Stimulated activated CD8-positive, alpha-beta memory T cell treated with anti-CD3 and anti-CD28 coated beads, Interleukin-12 subunit alpha, Interleukin-12 subunit beta, amount 100 ng/mL, for 1 hour (primary cell): ENCODE measurements around the gene MSL1.

Source experiments
- DNase-seq: peaks from one replicate; pipeline ENCODE4 v3.0.0-alpha.2; 2020; ENCODE audit warnings: low read depth

The MSL1 gene, protein sequence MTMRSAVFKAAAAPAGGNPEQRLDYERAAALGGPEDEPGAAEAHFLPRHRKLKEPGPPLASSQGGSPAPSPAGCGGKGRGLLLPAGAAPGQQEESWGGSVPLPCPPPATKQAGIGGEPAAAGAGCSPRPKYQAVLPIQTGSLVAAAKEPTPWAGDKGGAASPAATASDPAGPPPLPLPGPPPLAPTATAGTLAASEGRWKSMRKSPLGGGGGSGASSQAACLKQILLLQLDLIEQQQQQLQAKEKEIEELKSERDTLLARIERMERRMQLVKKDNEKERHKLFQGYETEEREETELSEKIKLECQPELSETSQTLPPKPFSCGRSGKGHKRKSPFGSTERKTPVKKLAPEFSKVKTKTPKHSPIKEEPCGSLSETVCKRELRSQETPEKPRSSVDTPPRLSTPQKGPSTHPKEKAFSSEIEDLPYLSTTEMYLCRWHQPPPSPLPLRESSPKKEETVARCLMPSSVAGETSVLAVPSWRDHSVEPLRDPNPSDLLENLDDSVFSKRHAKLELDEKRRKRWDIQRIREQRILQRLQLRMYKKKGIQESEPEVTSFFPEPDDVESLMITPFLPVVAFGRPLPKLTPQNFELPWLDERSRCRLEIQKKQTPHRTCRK

DNA sequence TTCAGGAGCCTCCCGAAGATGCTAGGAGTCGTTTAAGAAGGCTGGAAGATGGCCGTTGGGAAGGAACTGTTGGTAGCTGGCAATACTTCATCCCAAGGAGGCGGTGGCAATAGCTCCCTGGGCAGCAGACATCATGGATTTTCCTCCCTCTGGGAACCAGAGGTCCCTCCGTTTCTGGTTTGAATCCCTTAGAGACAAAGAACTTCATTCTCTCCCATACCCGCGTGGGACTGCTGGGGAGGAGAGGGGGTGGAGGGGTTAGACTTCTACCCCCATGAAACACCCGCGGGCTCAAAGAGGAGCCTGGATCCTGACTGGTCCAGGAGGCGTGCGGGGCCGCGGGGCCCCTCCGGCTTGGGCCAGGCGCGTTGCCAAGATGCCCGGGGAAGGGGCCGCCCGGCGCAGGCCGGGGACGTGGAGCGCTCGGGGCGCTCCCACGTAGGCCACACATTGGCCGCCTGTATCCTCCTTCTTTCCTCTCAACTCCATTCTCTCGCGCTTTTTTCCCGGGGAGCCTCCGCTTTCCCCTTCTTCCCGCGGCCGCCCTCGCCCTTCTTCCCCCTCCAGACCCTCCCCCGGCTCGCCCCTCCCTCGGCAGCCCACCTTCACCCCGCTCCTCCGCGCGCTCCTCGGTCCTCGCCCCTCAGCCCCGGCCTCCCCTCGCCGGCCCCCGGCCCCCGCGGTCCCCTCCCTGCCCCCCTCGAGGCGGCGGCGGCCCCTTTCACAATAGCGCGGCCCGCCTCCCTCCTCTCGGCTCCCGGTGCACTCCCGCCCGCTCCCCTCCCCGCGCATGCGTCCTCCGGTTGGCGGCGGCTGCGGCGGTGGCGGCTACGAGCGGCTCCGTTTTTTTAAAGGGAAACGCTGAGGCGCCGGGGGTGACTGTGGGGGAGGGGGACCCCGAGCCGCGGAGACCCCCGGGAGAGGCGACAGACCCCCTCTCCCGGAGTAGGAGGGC, at the start of gene MSL1:
MSL1 (plus strand) TSS at position 791 of the 955 bp plus-strand sequence. CDS start 642 bp downstream, outside the sequence.
- DNase-seq, result peak; percentile 77

DNA sequence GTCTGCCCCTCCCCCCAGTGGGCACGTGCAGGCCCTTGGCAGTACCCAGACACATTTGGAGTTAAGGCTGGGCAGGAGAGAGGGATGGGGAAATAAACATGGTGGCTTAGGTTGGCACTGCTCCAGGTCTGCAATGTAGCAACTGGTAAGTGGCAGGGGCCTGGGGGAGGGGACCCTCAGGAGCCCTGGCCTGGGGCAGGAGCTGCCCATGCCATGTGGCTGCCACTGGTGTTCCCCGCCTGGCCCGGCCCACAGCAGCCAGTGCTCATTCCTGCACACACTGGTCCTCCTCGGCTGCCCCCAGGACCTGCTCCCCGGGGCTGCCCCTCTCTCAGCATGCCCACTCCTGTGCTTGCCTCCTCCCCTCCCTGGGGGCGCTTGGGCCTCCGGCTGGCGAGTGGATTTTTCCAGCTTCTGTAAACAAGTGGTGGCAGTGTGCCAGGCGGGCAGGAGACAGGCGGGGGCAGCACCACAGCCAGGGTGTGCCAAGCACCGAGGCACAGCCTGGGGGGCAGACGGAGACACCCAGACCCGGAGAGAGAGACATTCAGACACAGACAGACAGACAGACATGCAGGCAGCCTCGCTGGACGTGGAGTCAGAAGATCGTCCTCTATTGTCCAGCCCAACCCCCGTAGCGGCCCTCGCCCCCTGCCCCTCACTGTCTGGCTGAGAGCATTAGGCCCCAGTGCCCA, 49.6 kb upstream of the MSL1 start:
- DNase-seq, result no peak

DNA sequence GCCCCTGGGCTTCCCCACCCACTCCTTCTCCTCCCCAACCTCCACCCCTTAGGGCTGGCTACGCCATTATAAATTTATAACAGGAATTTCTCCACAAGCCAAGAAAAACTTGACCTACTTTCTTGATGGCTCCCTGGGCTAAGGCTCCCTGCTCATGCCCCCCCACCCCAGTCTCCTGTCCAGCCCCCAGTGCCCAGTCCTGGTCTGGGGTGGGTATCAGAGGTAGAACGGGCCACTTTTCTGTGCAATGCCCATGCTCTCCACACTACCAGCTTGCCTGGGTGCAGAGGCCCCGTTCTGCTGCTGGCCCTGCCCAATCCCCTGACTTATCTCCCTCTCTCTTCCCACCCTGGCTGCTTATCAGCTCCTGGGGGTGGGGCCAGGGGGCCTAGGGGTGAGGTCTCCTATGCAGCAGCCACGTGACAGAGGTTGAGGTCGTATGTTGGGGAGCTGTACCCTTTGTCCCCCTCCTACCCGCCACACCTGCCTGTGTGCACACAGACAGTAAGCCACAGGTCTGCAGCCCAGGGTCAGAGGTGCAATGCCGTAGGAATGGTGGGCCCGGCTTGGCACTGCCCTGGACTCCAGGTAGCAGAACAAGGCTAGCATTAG, 48.9 kb upstream of the MSL1 start:
- DNase-seq, result no peak

DNA sequence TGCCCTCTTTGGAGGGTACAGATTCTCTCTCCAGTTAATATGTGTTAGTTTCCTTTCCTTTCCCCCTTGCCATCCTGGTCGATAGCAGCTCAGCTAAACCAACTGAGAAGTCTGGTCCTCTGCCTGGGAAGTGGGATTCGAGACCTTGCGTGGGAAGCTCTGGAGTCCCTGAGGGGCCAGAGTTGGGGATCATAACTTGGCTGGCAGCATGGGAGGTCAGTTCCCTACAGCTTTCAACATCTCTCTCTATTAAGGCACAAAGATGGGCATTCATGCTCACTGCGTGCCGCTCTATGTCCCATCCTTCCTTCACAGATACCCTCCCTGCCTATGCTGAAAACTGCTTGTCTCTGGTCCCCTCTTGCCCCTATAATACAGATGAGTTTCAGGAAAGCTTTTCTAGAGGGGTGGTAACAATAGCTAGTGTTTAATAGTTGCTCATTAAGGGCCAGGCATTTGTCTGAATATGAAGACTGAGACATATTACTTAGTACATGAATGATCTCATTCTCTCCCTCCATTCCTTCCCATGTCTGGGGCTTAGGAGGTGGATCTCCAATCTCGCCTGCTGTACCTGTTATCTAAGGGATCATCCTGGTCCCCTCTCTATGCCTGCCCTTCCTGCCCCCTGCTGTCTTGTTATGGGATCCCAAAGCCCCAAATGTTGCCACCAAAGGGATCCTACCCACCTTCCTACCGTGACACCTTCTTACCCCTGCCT, 48.2 kb upstream of the MSL1 start:
- DNase-seq, result no peak

DNA sequence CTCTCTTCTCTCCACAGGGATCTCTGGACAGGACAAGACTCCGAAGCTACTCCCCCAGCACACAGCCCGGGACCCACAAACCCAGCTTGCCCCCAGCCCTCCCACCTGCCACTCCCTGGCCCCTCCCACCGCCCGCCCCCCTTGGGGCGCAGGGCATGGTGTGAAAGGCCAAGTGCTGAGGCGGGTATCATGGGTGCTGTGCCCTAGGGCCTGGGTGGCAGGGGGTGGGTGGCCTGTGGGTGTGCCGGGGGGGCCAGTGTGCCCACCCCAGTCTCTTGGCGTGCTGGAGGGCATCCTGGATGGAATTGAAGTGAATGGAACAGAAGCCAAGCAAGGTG, 47.6 kb upstream of the MSL1 start:
- no peak for DNase-seq

DNA sequence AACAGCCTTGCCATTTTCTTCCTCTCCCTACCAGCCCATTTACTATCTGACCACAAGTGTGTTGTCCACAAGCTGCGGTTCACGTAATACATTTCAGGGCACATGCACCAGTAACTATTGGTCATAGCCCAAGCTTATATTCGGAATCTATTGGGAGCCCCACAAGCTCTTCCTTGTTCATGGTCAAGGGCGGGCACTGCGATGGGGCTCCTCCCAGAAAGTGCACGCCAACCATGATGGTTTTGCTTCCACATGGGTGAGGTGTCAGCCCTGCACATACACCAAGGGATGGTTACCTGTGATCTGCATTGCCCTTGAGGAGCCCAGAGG, 46.9 kb upstream of the MSL1 start:
- no peak for DNase-seq

DNA sequence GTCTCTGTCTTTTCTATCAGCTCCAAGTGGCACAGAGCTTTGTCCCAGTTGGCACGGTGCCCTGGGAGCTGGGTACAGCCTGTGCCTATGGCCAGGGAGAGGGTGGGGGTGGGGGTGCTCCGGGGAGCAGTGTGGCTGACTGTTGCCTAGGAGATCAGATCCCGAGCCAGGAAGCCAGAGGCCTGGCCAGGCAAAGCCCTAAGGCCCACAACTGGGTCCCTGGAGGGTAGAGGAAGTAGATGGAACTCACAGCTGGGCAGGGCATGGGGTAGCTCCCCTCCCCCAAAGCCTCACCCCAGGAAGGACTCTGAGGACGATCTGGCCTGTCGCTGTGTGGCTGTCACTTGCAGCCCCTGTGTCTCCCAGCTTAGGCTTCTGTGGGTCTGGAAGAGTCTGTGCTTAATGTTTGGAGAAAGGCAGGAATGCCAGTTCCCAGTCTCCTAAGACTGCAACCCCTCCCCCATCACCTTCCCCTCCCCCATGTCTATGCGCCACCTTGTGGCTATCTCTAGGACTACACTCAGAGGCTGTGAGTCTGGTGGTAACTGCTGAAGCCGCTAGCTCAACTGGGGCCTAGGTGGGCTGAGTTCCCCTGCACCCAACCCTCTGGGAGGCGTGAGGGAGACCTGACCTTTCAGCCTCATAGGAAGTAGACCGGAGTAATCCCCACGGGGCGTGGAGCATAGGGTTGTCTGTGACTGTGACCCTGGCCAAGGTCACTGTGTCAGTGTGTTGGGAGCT, 46.4 kb upstream of the MSL1 start:
- peak; percentile 50 for DNase-seq

DNA sequence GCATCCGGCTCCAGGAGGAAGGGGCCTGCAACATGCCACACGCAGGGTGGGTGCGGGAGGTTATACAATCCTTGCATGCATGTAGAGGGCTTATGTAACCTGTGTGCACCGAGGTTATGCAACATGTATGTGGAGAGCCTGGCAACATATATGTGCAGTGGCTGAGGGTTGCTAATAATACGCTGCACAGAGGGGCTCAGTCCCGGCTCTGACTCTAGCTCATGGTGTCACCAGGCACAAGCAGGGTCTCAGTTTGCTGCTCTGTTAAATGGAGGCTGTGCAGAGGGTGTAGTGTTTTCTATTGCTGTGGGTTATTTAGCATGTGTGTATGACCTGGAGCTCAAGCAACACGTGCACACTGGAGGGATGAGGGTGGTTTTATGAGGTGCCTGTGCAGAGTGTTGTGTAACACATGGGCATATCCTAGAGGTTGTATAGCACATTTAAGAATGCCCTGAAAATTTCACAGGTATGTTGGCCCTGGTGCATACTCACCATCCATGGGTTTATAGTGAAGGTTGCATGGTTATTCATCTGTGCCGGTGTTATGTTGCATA, 45.8 kb upstream of the MSL1 start:
- DNase-seq, result no peak

DNA sequence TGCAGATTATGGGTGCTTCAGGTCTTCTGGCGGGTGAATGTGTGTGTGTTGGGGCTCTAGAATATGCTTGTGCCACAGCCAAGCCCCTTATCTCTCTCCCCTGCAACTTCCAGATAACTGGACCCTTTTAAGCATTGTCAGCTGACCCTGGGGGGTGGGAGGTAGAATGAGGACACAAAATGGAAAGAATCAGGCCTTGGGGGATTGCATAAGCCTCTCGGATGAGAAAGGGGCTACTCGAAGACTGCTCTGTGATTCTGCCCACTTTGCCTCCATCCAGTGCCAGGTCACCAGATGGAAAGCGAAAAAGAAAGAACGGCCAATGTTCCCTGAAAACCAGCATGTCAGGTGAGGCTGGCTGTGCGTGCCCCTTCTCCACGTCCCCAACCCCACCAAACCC, 45.2 kb upstream of the MSL1 start:
- DNase-seq, result no peak

DNA sequence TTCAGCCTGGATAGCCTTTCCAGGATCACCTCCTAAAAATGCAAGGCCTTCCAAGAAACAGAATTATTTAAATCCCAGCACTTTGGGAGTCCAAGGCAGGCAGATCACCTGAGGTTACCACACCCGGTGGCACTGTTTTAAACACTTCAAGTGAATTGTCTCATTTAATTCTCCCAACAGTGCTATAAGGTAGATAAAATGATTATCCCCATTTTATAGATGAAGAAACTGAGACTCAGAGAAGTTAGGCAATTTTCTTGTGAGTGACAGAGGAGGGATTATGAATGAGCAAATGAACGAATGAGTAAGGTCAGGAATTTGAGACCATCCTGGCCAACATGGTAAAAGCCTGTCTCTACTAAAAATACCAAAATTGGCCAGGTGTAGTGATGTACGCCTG, 42.2 kb upstream of the MSL1 start:
- no peak for DNase-seq

DNA sequence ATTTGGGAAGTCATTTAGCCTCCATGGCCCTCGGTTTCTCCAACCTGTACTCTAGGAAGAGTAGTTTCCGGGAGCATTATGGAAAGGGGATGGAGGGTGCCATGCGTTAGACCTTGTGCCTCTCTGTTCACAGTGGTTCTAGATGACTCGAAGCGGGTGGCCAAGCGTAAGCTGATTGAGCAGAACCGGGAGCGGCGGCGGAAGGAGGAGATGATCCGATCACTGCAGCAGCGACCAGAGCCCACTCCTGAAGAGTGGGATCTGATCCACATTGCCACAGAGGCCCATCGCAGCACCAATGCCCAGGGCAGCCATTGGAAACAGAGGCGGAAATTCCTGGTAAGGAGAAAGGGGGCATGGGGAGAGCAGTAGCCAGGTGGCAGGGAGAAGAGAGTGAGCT, 37.3 kb upstream of the MSL1 start:
- DNase-seq, result no peak

DNA sequence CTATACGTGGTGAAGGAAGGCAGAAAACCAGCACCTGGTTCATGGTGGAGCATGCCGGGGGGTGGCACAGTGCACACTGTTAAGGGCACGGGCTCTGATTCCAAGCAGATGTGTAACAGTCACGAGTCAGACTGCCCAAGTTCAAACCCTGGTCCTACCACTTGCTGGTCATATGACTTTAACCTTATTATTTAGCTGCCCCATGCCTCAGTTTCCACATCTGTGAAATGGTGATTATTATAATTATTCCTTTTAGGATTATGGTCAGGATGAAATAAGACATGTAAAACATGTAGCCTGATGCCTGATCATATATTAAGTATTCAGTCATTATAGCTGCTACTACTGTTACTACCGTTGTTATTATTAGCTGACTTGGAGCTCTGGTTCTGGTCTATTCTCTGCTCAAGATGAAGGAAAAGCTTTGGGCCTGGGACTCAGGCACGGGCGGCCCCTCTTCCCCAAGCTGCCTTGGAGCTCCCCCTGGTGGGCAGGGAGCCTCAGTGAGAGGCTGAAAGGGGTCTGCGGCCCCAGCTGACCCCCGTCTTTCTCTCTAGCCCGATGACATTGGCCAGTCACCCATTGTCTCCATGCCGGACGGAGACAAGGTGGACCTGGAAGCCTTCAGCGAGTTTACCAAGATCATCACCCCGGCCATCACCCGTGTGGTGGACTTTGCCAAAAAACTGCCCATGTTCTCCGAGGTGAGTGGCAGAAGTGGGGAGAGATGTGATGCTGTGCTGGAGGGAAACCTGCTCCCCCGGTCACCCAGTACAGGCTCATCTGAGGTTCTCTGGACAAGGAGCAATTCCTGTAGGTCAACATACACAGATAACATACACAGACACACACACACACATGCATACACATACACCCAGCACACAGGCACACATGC, 35.4 kb upstream of the MSL1 start:
- DNase-seq, result peak; percentile 43

DNA sequence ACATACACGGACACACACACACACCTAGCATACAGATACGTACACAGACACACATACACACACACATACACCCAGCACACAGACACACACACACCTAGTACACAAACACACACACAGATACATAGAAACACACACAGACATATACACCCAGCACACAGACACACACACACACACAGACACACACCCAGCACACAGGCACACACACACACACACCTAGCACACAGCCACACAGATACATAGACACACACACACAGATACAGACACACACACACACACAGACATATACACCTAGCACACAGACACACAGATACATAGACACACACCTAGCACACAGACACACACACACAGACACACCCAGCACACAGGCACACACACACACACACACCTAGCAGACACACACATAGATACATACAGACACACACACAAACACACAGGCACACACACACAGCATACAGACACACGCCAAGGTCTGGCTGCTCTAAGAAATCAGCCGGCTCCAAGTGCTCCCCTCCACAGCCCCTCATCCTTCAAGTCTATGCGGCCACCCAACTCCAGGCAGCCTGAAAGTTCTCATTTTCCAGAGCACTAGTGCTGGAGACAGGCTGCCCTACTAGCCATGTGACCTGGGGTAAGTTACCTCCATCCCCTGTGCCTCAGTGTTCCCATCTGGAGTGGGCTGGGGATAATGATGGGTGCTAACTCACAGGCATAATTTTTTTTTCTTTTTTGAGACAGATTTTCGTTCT, 34.5 kb upstream of the MSL1 start:
- no peak for DNase-seq

DNA sequence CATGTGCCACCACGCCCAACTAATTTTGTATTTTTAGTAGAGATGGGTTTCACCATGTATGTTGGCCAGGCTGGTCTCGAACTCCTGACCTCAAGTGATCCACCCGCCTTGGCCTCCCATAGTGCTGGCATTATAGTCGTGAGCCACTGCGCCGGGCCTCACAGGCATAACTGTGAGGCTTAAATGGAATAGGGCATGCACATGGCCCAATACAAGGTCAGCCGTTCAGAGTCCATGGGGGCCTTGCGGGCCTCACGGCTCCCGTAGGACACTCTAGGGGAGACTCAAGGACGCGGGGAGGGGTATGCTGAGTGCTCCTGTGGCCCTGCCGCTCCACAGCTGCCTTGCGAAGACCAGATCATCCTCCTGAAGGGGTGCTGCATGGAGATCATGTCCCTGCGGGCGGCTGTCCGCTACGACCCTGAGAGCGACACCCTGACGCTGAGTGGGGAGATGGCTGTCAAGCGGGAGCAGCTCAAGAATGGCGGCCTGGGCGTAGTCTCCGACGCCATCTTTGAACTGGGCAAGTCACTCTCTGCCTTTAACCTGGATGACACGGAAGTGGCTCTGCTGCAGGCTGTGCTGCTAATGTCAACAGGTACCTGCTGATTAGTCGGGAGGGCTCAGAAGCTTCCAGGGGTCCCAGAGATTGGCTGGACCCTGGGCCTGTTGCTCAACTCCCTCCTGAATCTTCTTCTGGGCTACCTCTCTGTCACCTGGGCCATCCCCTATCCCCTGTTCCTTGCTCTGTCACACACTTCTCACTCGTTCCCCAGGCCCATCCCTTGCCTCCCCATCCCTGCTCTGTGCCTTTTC, 33.7 kb upstream of the MSL1 start:
- DNase-seq, result no peak

DNA sequence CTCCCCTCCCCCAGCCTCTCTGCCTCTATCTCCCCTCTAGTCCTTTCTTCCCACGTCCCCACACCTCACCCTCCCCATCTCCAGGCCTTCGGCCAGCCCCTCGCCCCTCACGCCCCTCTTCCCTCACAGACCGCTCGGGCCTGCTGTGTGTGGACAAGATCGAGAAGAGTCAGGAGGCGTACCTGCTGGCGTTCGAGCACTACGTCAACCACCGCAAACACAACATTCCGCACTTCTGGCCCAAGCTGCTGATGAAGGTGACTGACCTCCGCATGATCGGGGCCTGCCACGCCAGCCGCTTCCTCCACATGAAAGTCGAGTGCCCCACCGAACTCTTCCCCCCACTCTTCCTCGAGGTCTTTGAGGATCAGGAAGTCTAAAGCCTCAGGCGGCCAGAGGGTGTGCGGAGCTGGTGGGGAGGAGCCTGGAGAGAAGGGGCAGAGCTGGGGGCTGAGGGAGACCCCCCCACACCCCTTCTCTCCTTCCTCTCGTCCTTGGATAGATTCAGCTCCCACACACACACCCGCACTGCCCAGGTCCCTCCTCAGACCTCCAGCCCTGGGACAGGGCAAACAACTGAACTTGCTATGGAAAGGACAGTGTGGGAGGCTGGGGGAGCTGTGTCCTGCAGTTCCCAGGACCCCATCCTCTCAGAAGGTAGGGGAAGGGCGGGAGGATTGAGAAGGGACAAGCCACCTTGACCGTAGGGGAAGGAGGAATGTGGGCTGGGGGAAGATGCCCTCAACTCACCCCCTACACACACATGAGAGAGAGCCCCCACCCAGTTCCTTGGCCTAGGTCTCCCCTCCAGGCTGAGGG, 32.5 kb upstream of the MSL1 start:
- no peak for DNase-seq
